ENCODE measurements around the gene DPH2. TPM values are rescaled to one million over a fixed set of nuclear protein-coding genes. Genes with fewer than 3 reads are reported as not detected.

DPH2 gene
- total and polyA plus RNA-seq, 2 of the 8 experiments (the other 6 are each of a cell fraction or from before 2014, with no cell fraction given), result 64.9 to 92.1 TPM

- TF ChIP-seq CHD7 (IDR thresholded peaks at IDR 0.05; ENCODE audit: insufficient replicate concordance, low read length) (no peak), TBP (IDR thresholded peaks at IDR 0.05; ENCODE audit: low read depth, low read length) (no peak), YY1 (IDR thresholded peaks at IDR 0.05; ENCODE audit: low read depth, low read length) (no peak), TAF1 (IDR thresholded peaks at IDR 0.05; ENCODE audit: low read depth, low read length) (no peak), CTCF (IDR thresholded peaks at IDR 0.05; ENCODE audit: control extremely low read depth in 1 of 3, insufficient read depth in 1 of 3, low read depth in 1 of 3, low read length in 3 of 3) (no peak), MAX (IDR thresholded peaks at IDR 0.05) (no peak), POLR2AphosphoS5 (IDR thresholded peaks at IDR 0.05; ENCODE audit: low read depth, low read length) (no peak), EP300 (IDR thresholded peaks at IDR 0.05; ENCODE audit: borderline replicate concordance in 1 of 2, low read depth in 2 of 2, low read length in 2 of 2) (no peak)
These were observed 51.3 kb downstream of the DPH2 start (continued) for GRCh38 chr1:44021156-44021555.

Data from H1 (cell line).